Ramos (cell line): Measurements from ENCODE around the gene PGM5.
"Not testable (repeated sequence)": the region's sequence is repeated elsewhere in the genome, so short reads cannot be mapped to it uniquely, and the experiment has no call there.

Experiments
- in situ Hi-C: fragments of 300-500 bp; cut with MboI; formaldehyde crosslinking; loops from one replicate; pipeline ENCODE4 v1.14.3; 2022; ENCODE audit warnings: low sequenced_read_pairs; ENCODE audit not compliant: unreplicated experiment

The PGM5 gene

DNA sequence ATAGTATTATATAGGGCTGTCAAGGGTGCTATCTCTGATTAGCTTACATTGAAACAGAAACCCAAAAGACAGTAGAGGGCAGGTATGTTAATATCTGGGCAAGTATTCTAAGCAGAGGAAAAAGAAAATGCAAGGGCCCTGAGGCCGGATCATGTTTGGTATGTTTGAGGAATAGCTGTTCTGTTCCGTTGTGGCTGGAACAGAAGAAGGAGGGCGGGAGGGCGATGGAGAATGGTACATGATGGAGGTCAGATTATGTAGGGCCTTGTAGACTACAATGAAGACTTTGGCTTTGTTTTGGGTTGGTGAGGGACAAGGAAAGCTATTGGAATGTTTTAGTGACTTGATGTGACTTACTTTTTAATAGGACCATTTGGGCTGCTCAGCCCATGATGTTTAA lies 19.4 kb downstream of the PGM5 start:
- in situ Hi-C loops, result not testable (repeated sequence)

DNA sequence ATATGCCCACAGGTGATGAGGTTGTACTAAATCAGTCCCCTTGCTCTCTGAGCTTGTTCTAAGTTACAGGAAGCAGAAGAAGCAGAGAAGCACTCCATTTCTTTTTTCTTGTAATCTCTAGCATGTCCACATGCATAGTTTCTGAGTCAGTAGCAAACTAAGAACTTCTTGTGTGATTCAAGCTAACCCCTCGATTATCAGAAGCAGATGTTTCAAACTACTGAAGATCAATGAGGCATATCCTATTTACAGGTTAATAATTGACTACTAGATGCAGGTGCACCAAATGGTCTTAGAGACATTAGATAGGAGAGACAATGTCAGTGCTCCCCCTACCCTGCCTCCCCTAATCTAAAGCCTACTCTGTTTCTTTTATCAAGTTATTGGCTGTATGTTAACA lies 21.3 kb downstream of the PGM5 start:
- in situ Hi-C loops, result not testable (repeated sequence)

DNA sequence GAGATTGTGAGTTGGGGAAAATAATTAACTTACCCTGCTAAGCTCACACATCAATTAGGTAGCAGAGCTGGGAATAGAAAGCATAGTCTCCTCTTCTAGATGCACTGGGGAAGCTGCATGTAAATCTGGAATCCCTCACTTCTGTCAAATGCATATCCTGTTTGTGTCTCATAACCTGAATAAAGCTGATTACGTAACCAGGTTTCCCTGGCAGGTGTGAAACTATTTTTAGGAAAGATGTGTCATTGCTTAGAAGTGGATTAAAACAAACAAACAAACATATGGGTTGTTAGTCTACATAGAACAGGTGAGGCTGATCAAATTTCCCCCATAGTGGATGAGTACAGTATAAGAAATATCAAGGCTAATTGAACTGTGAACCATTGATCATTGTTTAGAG lies 27.5 kb downstream of the PGM5 start:
- in situ Hi-C loops, result not testable (repeated sequence)

DNA sequence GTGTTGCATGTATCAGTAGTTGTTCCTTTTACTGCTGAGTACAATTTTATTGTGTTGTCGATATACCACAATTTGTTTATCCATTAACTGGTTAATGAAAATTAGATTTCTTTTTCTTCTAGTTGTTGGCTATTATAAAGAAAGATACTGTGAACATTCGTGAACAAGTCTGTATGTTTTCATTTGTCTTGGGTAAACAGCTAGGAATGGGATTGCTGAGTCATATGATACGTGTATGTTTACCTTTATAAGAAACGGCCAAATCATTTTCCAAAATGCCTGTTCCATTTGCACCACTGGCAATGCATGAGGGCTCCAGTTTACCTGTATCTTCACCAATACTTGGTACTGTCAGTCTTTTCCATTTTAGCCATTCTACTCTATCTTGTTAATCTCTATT lies 33.1 kb downstream of the PGM5 start:
- in situ Hi-C loops, result not testable (repeated sequence)

DNA sequence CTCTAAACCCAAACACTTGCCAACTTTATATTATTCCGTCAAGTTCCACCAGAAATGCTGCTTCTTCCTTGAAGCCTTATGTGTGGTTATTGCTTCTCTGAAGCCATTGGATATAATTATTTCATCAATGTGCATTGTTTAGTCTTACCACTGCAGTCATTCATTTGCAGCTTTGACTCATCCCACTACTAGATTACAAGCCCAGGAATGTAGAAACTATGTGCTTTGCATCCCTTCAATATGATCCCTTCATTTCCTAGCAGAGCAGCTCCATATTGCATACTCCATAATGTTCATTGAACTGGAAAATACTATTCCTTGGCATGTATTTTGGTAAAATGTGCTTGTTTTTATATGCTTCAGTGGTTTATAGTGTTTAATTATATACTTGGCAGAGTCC lies 34.3 kb downstream of the PGM5 start:
- in situ Hi-C loops, result not testable (repeated sequence)

DNA sequence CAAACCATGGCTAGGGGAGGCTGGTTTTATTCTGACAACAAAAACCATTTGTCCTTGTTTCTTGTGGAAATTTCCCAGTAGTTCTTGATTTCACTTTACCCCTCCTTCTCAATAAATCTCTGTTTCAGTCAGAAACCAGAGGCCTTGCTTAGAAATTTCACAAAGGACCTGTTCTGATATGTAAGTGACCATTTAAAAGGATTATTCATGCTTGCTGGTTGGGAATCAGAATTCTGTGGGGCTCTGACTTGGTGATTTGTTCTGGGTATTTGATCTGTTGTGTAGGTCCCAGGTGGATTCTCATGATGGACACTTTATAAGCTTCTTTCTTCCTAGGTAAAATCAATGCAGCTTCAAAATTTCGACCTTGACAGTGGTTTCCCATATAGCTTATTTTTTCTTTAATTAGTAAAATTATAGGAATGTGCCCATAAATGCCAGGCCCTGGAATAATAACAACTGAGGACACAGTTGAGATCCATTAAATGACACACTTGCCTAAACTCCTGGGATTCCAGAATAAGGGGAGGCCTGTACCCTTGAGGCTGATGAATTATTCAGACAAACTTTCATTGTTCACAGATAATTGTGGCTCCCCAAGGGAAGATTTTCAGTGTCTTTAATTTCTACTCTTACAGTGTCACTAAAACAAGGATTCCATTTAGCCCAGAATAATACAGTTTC lies 40.1 kb downstream of the PGM5 start:
- in situ Hi-C loops, result not testable (repeated sequence)

DNA sequence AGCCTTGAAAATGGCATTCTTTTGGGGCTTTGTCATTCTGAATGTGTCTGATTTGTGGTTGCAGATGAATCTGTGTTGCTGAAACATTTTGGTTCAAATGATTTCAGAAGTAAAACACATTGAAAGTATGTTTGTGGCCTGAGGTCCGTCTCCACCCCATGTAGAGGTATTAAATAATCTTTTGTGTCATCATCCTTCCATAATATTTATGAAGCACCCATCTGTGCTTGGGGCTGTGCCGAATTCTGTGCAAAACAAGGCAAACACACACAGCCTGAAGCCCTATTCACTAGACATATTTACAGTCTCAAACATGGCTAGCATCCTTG lies 40.6 kb downstream of the PGM5 start:
- in situ Hi-C loops, result not testable (repeated sequence)

DNA sequence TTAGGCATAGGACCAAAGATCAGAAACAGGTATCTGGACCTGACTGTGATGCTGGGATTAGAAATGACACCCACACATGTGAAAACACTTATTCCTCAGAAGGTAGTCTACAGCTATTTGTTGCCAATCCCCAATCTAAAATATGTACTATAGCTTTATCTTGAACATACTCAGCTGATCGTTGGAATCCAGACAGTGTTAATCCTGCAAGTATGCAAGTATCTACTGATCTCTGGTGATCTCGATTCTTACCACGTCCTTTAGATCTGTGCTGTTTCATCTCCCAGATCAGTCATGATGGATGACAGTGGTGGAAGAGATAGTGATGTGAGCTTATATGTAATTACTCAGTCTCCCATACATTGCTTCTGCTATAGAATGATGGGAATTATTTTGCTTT lies 41.4 kb downstream of the PGM5 start:
- in situ Hi-C loops, result not testable (repeated sequence)

DNA sequence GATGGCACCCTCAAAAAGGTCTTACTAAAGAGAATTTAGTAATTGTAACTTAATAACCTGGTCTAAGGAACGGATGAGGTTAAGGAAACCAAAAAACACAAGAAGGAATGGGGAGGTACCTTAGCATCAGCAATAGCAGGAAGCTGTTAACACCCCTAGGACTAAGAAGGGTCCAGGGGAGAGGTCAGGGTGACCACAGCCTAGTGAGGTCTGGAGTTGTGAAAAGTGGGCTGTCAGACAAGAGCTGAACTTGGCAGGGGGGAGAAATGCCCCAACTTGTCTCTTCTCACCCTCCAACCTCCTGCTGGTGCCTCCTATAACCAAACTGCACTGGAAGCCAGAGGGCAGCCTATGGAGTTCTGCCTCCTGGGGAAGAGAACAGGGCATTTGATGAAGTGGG lies 41.9 kb downstream of the PGM5 start:
- in situ Hi-C loops, result not testable (repeated sequence)

DNA sequence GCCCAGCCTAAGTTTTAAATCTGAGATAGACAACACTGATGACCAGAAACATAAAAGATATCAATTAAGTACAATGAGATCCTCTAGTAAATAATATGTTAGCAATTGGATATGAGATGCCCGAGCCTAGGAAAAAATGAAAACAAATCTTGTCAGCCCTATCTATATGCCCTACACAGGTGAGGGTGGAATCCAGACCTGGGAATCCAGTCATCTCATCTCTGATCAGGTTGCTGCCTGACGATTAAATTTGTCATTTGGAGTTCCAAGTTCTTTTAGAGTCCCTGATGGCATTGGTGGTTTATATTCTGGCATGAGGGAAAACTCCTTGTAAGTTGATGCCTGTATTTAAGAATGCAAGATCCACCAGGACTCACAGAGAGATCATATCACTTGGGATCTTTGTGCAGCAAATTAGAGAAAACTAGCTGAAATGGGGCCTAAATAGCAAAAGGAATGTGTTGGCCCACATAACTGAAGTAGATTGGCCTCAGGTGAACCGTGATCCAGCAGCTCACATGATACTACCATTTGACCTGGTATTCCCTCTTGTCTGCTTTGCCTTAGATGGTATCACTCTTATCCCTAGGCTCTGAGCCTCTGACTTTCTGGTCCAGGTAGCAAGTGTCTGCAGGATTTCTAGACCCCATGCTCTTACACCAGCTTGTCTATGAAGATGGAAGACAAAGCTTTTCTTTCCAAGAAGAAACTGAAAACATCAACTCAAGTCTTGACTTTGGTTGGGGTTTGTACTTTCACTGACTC lies 48.2 kb downstream of the PGM5 start:
- in situ Hi-C loops, result not testable (repeated sequence)

DNA sequence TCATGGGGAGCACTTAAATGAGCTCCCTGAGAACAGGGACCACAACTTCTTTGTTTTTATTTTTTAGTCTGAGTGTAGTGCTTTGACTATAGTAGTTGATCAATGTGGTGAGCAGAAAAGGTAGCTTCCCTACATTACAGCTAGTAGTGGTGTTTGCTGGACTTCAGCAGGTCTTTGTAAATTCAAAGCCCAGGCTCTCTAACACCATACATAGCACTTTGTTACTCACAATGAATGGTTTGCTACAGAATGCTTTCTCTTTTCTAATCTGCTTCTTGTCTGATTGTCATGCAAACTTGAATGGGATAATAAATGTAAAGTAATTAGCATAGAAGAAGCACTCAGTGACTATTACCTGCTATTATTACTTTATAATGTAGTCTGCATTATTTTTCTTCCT lies 55.5 kb downstream of the PGM5 start:
- in situ Hi-C loops, result not testable (repeated sequence)

DNA sequence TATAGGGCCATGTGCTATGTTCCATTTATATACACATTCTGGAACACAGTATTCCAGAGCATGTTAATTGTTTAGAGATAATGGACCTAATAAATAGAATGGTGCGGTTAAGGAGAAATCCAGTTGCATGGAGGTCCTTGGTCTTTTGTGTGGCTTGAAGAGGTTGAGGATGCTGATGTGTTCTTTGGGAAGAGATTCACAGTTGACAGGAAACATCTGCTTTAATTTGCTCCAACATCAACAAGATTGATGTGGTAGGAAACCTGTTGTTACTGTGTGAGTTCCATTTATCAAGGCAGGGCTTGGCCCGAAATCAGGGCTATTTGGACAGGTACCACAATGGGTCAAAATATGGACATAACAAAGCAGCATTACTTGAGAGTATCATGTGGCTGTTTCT lies 56.3 kb downstream of the PGM5 start:
- in situ Hi-C loops, result not testable (repeated sequence)

DNA sequence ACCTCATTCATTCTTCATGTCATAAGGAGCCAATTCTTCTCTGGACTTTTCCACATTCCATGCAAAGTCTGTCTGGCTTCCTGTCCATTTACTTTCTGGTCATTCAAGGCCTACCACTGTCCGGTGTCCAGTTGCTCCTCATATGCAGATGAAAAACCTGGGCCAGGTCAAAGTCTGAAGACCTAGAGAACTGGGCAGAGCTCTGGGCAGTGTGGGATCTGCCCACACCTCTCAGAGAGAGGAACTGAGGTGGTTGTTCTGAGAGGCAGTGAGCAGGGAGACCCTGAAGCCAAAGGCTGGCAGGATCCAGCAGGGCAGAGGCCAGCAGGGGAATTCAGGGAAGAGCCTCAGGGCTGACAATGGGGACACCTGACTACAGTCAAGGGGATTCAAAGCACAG lies 58.7 kb downstream of the PGM5 start:
- in situ Hi-C loops, result not testable (repeated sequence)

DNA sequence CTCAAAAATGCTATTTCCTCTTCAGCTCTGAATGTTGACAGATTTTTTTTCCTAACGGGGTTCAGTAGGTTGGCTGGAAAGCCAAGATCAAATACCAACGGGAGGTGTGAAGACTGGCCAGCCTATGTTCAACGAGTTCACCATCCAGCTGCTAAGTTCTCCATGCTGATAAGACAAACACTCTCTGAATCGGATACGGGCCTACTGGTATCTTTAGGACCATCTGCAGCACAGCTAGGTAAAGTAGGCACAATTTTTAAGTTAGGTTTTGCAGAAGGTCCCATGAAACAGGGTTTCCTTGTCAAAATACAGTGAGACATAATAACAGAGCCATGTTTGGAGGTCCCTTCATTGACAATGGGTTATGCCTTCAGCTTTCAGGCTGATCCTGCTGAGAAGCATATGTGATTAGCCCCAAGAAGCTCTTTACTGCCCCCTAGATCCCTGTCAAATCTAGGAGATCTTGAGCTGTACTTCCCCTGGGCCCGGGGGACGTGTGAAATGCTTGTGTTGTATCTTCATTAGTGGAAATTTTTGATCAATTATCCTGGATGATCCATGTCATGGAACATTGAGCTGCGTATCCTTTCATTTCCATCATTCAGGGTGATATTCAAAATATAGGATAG lies 60.6 kb downstream of the PGM5 start:
- in situ Hi-C loops, result no loop called here

DNA sequence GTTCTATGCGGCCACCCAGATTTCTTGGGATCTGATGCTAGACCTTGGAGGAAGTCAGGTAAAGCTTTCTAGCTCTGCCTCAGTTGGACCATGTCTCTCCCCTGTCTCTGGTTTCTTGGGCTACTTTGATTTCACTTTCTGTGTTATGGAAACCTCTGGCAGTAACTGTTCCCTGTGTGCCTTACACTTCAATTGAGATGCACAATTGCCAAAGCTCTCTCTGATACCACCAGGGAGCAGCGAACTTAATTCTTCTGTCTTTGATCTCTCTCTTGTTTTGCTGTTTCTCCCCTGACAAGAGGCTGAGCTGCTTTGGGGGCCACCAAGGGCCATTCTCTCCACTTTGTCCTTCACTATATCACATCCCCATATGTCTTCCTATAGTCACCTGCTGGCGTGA lies 61.4 kb downstream of the PGM5 start:
- in situ Hi-C loops, result no loop called here

DNA sequence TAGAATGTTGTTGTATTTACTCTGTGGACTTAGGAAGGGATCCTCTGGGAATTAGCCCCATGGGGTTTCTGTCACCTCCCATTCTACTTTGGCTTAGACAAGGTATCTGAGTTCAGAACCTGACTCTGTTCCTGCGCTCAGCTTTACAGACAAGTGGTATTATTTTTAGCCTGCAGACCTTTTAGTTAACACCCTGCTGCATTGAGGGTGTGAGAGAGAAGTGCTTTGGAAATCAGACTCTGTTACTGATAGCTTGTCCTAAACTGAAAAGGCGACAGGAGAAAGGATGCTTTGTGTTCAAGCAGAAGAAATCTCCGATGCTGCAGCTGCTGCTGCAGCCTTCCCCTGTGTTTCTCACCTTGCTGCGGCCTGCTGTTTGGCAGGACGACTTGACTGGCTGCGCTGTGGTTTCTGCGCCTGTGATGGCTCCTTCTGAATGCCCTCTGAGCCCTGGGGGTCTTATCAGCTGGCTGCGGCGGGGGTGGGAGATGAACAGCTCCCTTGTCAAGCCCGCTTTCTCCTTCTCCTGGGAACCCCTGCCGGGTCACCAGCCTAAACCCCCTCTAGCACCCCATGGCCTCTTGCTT lies 61.9 kb downstream of the PGM5 start:
- in situ Hi-C loops, result no loop called here

DNA sequence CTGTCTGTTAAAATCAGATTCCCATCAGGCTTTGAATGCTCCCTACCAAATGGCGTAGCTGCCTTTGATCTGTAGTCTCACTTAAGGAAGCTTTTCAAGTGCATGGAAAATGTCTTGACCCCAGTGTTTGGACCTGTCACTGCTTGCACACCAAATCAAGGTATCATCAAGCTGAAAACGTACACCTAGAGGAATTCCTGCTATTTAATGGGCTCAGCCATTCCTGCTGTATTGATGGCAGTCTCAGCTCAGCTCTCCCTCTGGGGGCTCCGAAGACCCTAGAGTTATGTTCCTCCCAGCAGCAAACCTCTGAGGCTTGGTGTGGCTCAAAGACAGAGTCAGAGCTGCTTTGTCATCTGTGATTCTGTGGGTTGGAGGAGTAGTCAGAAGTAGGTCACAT lies 63.5 kb downstream of the PGM5 start:
- in situ Hi-C loops, result no loop called here

DNA sequence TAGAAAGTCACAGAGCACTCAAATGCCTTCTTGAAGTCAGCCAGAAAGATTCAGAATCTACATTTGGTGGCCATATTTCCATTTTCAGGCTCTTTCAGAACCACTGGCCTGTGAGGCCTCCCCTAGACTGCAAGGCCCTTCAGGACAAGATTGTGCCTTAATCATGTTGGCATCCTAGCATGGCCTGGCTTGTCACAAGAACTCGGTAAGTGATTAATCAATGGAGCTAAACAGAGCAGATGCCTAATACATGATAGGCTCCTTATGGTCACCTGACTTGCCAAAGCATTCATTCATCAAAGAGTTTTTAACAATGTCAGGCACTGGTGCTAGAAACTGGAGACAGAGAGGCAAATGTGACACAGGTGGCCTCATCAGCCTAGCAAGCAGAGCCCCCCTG lies 70.3 kb downstream of the PGM5 start:
- in situ Hi-C loops, result no loop called here

DNA sequence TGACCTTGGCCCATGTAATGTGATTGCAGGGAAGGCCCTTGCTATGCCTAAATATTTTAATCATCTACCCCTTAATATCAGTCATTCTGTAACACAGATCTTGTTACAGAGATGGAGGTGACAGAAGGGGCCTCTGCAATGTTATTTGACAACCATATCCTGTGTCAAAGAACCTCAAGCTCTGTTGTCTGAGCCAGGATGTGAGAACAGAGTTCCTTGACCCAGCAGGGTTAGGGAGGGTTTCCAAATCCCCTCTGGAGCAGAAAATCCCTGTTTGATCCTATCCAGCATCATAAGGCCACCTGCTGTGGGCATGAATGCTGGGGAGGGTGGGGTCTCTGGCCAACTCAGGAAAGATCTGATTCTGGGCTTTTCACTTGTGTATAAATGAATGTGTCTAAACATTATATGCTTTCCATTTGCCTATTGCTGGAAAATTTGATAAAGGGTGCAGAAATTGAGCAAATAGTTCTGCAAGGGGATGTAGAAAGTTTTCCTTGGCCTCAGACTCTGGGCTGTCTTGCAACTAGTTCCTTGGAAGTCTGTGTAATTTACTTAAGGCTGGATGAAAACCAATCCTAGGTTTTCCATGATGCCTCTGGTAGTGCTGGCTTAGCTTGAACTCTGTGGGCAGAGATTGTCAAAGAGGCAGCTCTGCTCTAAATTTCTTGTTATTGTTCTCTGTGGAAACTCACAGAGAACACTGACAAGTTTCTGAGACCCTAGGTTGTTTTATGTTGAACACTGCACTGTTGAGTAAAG lies 71.0 kb downstream of the PGM5 start:
- in situ Hi-C loops, result no loop called here

DNA sequence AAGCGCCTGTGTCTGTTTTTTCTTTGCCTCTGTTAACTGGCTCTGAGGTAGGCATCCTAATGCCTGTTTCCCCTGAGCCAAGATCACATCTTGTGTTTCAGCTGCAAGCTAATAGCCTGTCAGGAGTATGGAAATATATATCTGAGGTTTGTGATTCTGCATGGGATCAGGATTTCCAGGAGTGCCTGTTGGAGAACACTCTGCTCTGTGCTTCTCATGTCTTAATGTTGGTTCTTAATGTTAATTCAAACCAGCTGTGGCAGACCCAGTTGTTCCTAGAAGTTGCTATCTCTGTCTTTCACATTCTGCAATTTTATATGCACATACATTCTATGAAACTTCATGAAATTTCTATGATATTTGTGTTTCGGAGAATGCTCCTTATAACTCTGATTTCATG lies 72.1 kb downstream of the PGM5 start:
- in situ Hi-C loops, result no loop called here

DNA sequence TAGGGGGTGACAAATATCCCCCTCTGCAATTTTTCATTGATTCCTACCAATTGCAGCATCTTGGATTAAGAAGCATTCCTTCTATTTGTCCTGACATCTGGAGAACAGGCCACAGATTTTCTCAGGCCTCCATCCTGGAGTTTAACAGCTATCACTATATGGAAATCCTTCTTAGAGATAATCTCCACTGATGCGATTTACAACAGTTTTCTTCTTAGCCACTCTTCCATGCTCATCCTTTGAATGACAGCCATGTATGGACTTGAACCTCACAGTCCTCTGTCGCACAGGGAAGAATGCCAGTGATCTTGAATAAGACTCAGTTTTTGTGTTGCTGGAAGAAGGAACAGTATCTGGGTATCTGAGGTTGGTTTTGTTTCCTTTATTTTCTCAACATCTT lies 73.2 kb downstream of the PGM5 start:
- in situ Hi-C loops, result no loop called here
